ENCODE measurements around the gene FIG4. TPM values are rescaled to one million over a fixed set of nuclear protein-coding genes. Genes with fewer than 3 reads are reported as not detected.
"Not testable (repeated sequence)": the region's sequence is repeated elsewhere in the genome, so short reads cannot be mapped to it uniquely, and the experiment has no call there.

Gene FIG4
- polyA plus RNA-seq, 1 experiment: 11.2 TPM

- Histone ChIP-seq H3K4me3 (ENCODE audit: low read depth, low read length) (no peak overlapping the region), H3K27me3 (ENCODE audit: control insufficient read depth, insufficient read depth, low read length) (no peaks in the 10 kb centered on the region), H3K36me3 (ENCODE audit: control insufficient read depth, insufficient read depth, low read length) (no peaks in the 10 kb centered on the region)
- DNase-seq (ENCODE audit: low read depth): no peak
- ChIA-PET CTCF (interaction anchor here (1.2 kb wide), 1 partner anchor 17 kb away, joined by 3 read pairs; no protein-coding TSS in a partner anchor), POLR2A (no interaction called here)
- no peak for TF ChIP-seq CTCF (IDR thresholded peaks at IDR 0.05; ENCODE audit: insufficient read depth, low read depth, low read length)
Measured at GRCh38 chr6:109672839-109673238, 18.3 kb upstream of the FIG4 start.

GRCh38 chr6:109676724-109677123 is 14.4 kb upstream of the FIG4 start:
- no peak for DNase-seq (ENCODE audit: low read depth)
- H3K27me3 ChIP-seq (ENCODE audit: control insufficient read depth, insufficient read depth, low read length): no peaks in the 10 kb centered on the region
- TF ChIP-seq CTCF (IDR thresholded peaks at IDR 0.05; ENCODE audit: insufficient read depth, low read depth, low read length): no peak
- CTCF ChIA-PET: interaction anchor here (1.0 kb wide), 1 partner anchor 363 kb away, joined by 3 read pairs; no protein-coding TSS in a partner anchor
- no peak overlapping the region for H3K4me3 ChIP-seq (ENCODE audit: low read depth, low read length)
- H3K36me3 ChIP-seq (ENCODE audit: control insufficient read depth, insufficient read depth, low read length): no peaks in the 10 kb centered on the region
- POLR2A ChIA-PET: no interaction called here

GRCh38 chr6:109678240-109678639 is 12.9 kb upstream of the FIG4 start:
- no peak for DNase-seq (ENCODE audit: low read depth)
- ChIA-PET CTCF (no interaction called here), POLR2A (no interaction called here)
- no peak for TF ChIP-seq CTCF (IDR thresholded peaks at IDR 0.05; ENCODE audit: insufficient read depth, low read depth, low read length)
- no peak overlapping the region for H3K4me3 ChIP-seq (ENCODE audit: low read depth, low read length)
- no peaks in the 10 kb centered on the region for H3K27me3 ChIP-seq (ENCODE audit: control insufficient read depth, insufficient read depth, low read length)
- H3K36me3 ChIP-seq (ENCODE audit: control insufficient read depth, insufficient read depth, low read length): no peaks in the 10 kb centered on the region

- DNase-seq (ENCODE audit: low read depth); H3K36me3 ChIP-seq (ENCODE audit: control insufficient read depth, insufficient read depth, low read length); POLR2A ChIA-PET; CTCF ChIA-PET; H3K4me3 ChIP-seq (ENCODE audit: low read depth, low read length); H3K27me3 ChIP-seq (ENCODE audit: control insufficient read depth, insufficient read depth, low read length): not testable (repeated sequence)
Measured at GRCh38 chr6:109678661-109679505, 12.2 kb upstream of the FIG4 start.

- CTCF ChIA-PET: interaction anchor here (1.9 kb wide), 1 partner anchor 353 kb away, joined by 4 read pairs; no protein-coding TSS in a partner anchor
Measured at GRCh38 chr6:109686566-109687265, 4.4 kb upstream of the FIG4 start.

More at GRCh38 chr6:109686566-109687265, 4.4 kb upstream of the FIG4 start:
- H3K27me3 ChIP-seq (ENCODE audit: control insufficient read depth, insufficient read depth, low read length): no peaks in the 10 kb centered on the region
- POLR2A ChIA-PET: no interaction called here
- no peak for TF ChIP-seq CTCF (IDR thresholded peaks at IDR 0.05; ENCODE audit: insufficient read depth, low read depth, low read length)
- H3K36me3 ChIP-seq (ENCODE audit: control insufficient read depth, insufficient read depth, low read length): no peaks in the 10 kb centered on the region
- no peak for DNase-seq (ENCODE audit: low read depth)
- H3K4me3 ChIP-seq (ENCODE audit: low read depth, low read length): no peak overlapping the region

Measured in BJ (cell line).